Measurements from ENCODE around the gene IQGAP1. TPM values are rescaled to one million over a fixed set of nuclear protein-coding genes. Genes with fewer than 3 reads are reported as not detected.
"Not testable (repeated sequence)": the region's sequence is repeated elsewhere in the genome, so short reads cannot be mapped to it uniquely, and the experiment has no call there.

IQGAP1 gene
- total and polyA plus RNA-seq, 4 experiments from 2014 or later = 86.1 to 132 (median 125) TPM

GRCh38 chr15:90524018-90524803 is 136.2 kb downstream of the IQGAP1 start:
- not testable (repeated sequence) for H3K36me3 ChIP-seq (ENCODE audit: insufficient read depth, low read length)
- CTCF ChIA-PET (ENCODE audit: partially characterized antibody) = interaction anchor here (1.3 kb wide), 1 partner anchor 12 kb away, joined by 3 read pairs; no protein-coding TSS in a partner anchor
- H3K27ac Mint-ChIP-seq = peak overlapping the region in 1 of 7 donors; percentile 27

GRCh38 chr15:90529011-90529370 is 140.9 kb downstream of the IQGAP1 start:
- H3K27ac Mint-ChIP-seq = peak overlapping the region; percentile 53 to 93 (median 91)
- Histone ChIP-seq H3K9me3 (ENCODE audit: control insufficient read depth in 1 of 2, low read length in 2 of 2) (no peaks in the 10 kb centered on the region), H3K36me3 (ENCODE audit: insufficient read depth, low read length) (no peaks in the 10 kb centered on the region), H3K27ac (ENCODE audit: low read depth, low read length) (peak overlapping the region; percentile 64), H3K4me3 (ENCODE audit: low read length in 2 of 2) (peak overlapping the region in 1 of 2 donors; percentile 53), H3K27me3 (ENCODE audit: insufficient read depth, low read length) (no peaks in the 10 kb centered on the region), H3K4me1 (ENCODE audit: insufficient read depth, low read length) (peaks cover 34% of the 10 kb centered on the region)
- H3K27me3 Mint-ChIP-seq = no peaks in the 10 kb centered on the region
- POLR2A ChIA-PET (ENCODE audit: partially characterized antibody) = interaction anchor here (0.6 to 3.8 kb wide), 6 partner anchors 10 to 188 kb away, joined by 3 to 79 read pairs (median 6); partner anchors contain the start of genes BLM and IQGAP1
- peak overlapping the region; percentile 85 to 91 (median 88) for H3K4me3 Mint-ChIP-seq
- no peak for DNase-seq
- peaks cover 0 to 14% of the 10 kb centered on the region in 2 donors for H3K36me3 Mint-ChIP-seq
- CTCF ChIA-PET (ENCODE audit: partially characterized antibody) = interaction anchor here (1.2 to 3.0 kb wide), 2 partner anchors 11 to 167 kb away, joined by 3 to 24 read pairs; no protein-coding TSS in a partner anchor
- peaks cover 23 to 43% (median 36%) of the 10 kb centered on the region in 4 donors for H3K4me1 Mint-ChIP-seq
- intact Hi-C loops (cut with micrococcal nuclease) = loop anchor here (1.0 kb wide), 1 partner anchor 65 kb away; no protein-coding TSS in a partner anchor
- H3K9me3 Mint-ChIP-seq = peaks cover 0 to 5% (median 0%) of the 10 kb centered on the region in 8 donors

More at GRCh38 chr15:90524018-90524803, 136.2 kb downstream of the IQGAP1 start:
- H3K27me3 Mint-ChIP-seq; H3K36me3 Mint-ChIP-seq; DNase-seq; POLR2A ChIA-PET (ENCODE audit: partially characterized antibody); intact Hi-C loops (cut with micrococcal nuclease); H3K27me3 ChIP-seq (ENCODE audit: insufficient read depth, low read length); H3K4me1 Mint-ChIP-seq; H3K27ac ChIP-seq (ENCODE audit: low read depth, low read length); H3K9me3 Mint-ChIP-seq; H3K9me3 ChIP-seq (ENCODE audit: control insufficient read depth in 1 of 2, low read length in 2 of 2); H3K4me3 ChIP-seq (ENCODE audit: low read length in 2 of 2); H3K4me1 ChIP-seq (ENCODE audit: insufficient read depth, low read length); H3K4me3 Mint-ChIP-seq: not testable (repeated sequence)

GRCh38 chr15:90529371-90530249 is 141.6 kb downstream of the IQGAP1 start, which contains the start of gene CRTC3:
TSS of gene CRTC3 (plus strand) at chr15:90529923. CDS start at chr15:90530072, 149 bp downstream.
- Histone ChIP-seq H3K27me3 (ENCODE audit: insufficient read depth, low read length) (no peaks in the 10 kb centered on the region), H3K9me3 (ENCODE audit: control insufficient read depth in 1 of 2, low read length in 2 of 2) (no peaks in the 10 kb centered on the region), H3K4me1 (ENCODE audit: insufficient read depth, low read length) (peaks cover 40% of the 10 kb centered on the region), H3K27ac (ENCODE audit: low read depth, low read length) (peak within 1 kb of the TSS; percentile 64), H3K36me3 (ENCODE audit: insufficient read depth, low read length) (no peaks in the 10 kb centered on the region), H3K4me3 (ENCODE audit: low read length in 2 of 2) (peak within 1 kb of the TSS; percentile 77 to 84)
- DNase-seq = peak; percentile 61 to 73 (median 65)
- H3K36me3 Mint-ChIP-seq = peaks cover 0 to 15% of the 10 kb centered on the region in 2 donors
- H3K9me3 Mint-ChIP-seq = peaks cover 0 to 5% (median 0%) of the 10 kb centered on the region in 8 donors
- H3K4me3 Mint-ChIP-seq = peak within 1 kb of the TSS; percentile 92 to 98 (median 94)
- H3K27me3 Mint-ChIP-seq = no peaks in the 10 kb centered on the region
- peaks cover 29 to 49% (median 42%) of the 10 kb centered on the region in 4 donors for H3K4me1 Mint-ChIP-seq
- intact Hi-C loops (cut with micrococcal nuclease) = loop anchor here (1.0 to 2.0 kb wide), 3 partner anchors 10 to 65 kb away; no protein-coding TSS in a partner anchor
- ChIA-PET CTCF (ENCODE audit: partially characterized antibody) (interaction anchor here (0.9 to 3.0 kb wide), 9 partner anchors 10 to 168 kb away, joined by 3 to 24 read pairs (median 4); no protein-coding TSS in a partner anchor), POLR2A (ENCODE audit: partially characterized antibody) (interaction anchor here (0.6 to 3.8 kb wide), 19 partner anchors 10 to 425 kb away, joined by 3 to 79 read pairs (median 6); partner anchors contain the start of genes BLM, IQGAP1, NGRN and RCCD1)
- peak within 1 kb of the TSS; percentile 90 to 95 (median 94) for H3K27ac Mint-ChIP-seq

GRCh38 chr15:90530250-90531051 is 142.4 kb downstream of the IQGAP1 start:
- H3K27me3 ChIP-seq (ENCODE audit: insufficient read depth, low read length) = no peaks in the 10 kb centered on the region
- no peaks in the 10 kb centered on the region for H3K36me3 ChIP-seq (ENCODE audit: insufficient read depth, low read length)
- no peaks in the 10 kb centered on the region for H3K9me3 ChIP-seq (ENCODE audit: control insufficient read depth in 1 of 2, low read length in 2 of 2)
- peak overlapping the region; percentile 64 for H3K27ac ChIP-seq (ENCODE audit: low read depth, low read length)
- ChIA-PET CTCF (ENCODE audit: partially characterized antibody) (interaction anchor here (0.8 to 3.0 kb wide), 14 partner anchors 9 to 321 kb away, joined by 3 to 24 read pairs (median 4); no protein-coding TSS in a partner anchor), POLR2A (ENCODE audit: partially characterized antibody) (interaction anchor here (0.6 to 3.8 kb wide), 20 partner anchors 9 to 424 kb away, joined by 3 to 79 read pairs (median 5); partner anchors contain the start of genes BLM, IQGAP1, NGRN and RCCD1)
- H3K4me1 ChIP-seq (ENCODE audit: insufficient read depth, low read length) = peaks cover 45% of the 10 kb centered on the region
- peak overlapping the region; percentile 78 to 95 (median 94) for H3K27ac Mint-ChIP-seq
- no peaks in the 10 kb centered on the region for H3K27me3 Mint-ChIP-seq
- intact Hi-C loops (cut with micrococcal nuclease) = loop anchor here (1.0 to 2.0 kb wide), 2 partner anchors 9 to 14 kb away; no protein-coding TSS in a partner anchor
- H3K4me3 Mint-ChIP-seq = peak overlapping the region; percentile 92 to 98 (median 94)
- peaks cover 35 to 58% (median 49%) of the 10 kb centered on the region in 4 donors for H3K4me1 Mint-ChIP-seq
- peak; percentile 33 to 55 (median 53) for DNase-seq
- peak overlapping the region; percentile 77 to 84 for H3K4me3 ChIP-seq (ENCODE audit: low read length in 2 of 2)
- peaks cover 0 to 15% of the 10 kb centered on the region in 2 donors for H3K36me3 Mint-ChIP-seq
- peaks cover 0 to 5% (median 0%) of the 10 kb centered on the region in 8 donors for H3K9me3 Mint-ChIP-seq

- CTCF ChIA-PET (ENCODE audit: partially characterized antibody) = interaction anchor here (0.9 to 3.0 kb wide), 14 partner anchors 8 to 320 kb away, joined by 3 to 24 read pairs (median 4); no protein-coding TSS in a partner anchor
- Mint-ChIP-seq H3K4me1 (peaks cover 40 to 65% (median 55%) of the 10 kb centered on the region in 4 donors), H3K36me3 (peaks cover 0 to 15% of the 10 kb centered on the region in 2 donors), H3K27ac (peak overlapping the region; percentile 78 to 95 (median 89)), H3K27me3 (no peaks in the 10 kb centered on the region), H3K4me3 (peak overlapping the region; percentile 92 to 98 (median 94)), H3K9me3 (peaks cover 0 to 5% (median 0%) of the 10 kb centered on the region in 8 donors)
- no peak for DNase-seq
- Histone ChIP-seq H3K36me3 (ENCODE audit: insufficient read depth, low read length) (no peaks in the 10 kb centered on the region), H3K4me1 (ENCODE audit: insufficient read depth, low read length) (peaks cover 52% of the 10 kb centered on the region), H3K27ac (ENCODE audit: low read depth, low read length) (peak overlapping the region; percentile 64), H3K4me3 (ENCODE audit: low read length in 2 of 2) (peak overlapping the region in 1 of 2 donors; percentile 77), H3K9me3 (ENCODE audit: control insufficient read depth in 1 of 2, low read length in 2 of 2) (no peaks in the 10 kb centered on the region), H3K27me3 (ENCODE audit: insufficient read depth, low read length) (no peaks in the 10 kb centered on the region)
- POLR2A ChIA-PET (ENCODE audit: partially characterized antibody) = interaction anchor here (0.6 to 3.8 kb wide), 17 partner anchors 8 to 266 kb away, joined by 3 to 79 read pairs (median 6); partner anchors contain the start of genes BLM, IQGAP1 and NGRN
- intact Hi-C loops (cut with micrococcal nuclease) = loop anchor here (2.0 kb wide), 1 partner anchor 14 kb away; no protein-coding TSS in a partner anchor
Measured at GRCh38 chr15:90531147-90531546, 143.1 kb downstream of the IQGAP1 start.

Data from CD4-positive, alpha-beta memory T cell (primary cell).